ENCODE measurements around the gene CUL5. TPM values are rescaled to one million over a fixed set of nuclear protein-coding genes. Genes with fewer than 3 reads are reported as not detected.

The CUL5 gene
- total and polyA plus RNA-seq, 2 experiments from 2014 or later: 26.0 to 40.9 TPM

- TF ChIP-seq NANOG (IDR thresholded peaks at IDR 0.05; ENCODE audit: borderline replicate concordance): no peak
- no peak for TF ChIP-seq POLR2AphosphoS5 (IDR thresholded peaks at IDR 0.05; ENCODE audit: low read depth)
Observed at GRCh38 chr11:108093128-108093904, 84.6 kb downstream of the CUL5 start (continued).

- H3K79me2 ChIP-seq (replicated peaks; ENCODE audit: insufficient read depth): no peaks in the 10 kb centered on the region
- no peak overlapping the region for H3K4me3 Mint-ChIP-seq
- no peaks in the 10 kb centered on the region for H3K4me1 Mint-ChIP-seq
- H3F3A ChIP-seq (replicated peaks; ENCODE audit: low read depth): no peaks in the 10 kb centered on the region
- H4K20me1 ChIP-seq (replicated peaks; ENCODE audit: insufficient read depth): no peaks in the 10 kb centered on the region
- peaks cover 28% of the 10 kb centered on the region; the same call in 2 of the 3 replicates for H3K36me3 Mint-ChIP-seq (ENCODE audit: low read depth)
- no peak overlapping the region for H3K27ac Mint-ChIP-seq
- no peak overlapping the region for H2AFZ ChIP-seq
- peaks cover 20% of the 10 kb centered on the region for H3K36me3 ChIP-seq (ENCODE audit: insufficient read depth)
- H3K27ac ChIP-seq (ENCODE audit: low read depth): no peak overlapping the region
- H3K27me3 ChIP-seq (ENCODE audit: insufficient read depth): no peaks in the 10 kb centered on the region
- peaks cover 4% of the 10 kb centered on the region for H3K27me3 Mint-ChIP-seq (ENCODE audit: insufficient read depth, low read depth, poor library complexity)
- H3K4me3 ChIP-seq: no peak overlapping the region
- no peaks in the 10 kb centered on the region for H3K9me2 ChIP-seq (ENCODE audit: insufficient read depth)
- DNase-seq (ENCODE audit: low spot score): no peak
- no peak overlapping the region for H3K4me2 ChIP-seq
- ATAC-seq: no peak
- no peaks in the 10 kb centered on the region for H3K9me3 Mint-ChIP-seq
- no peaks in the 10 kb centered on the region for H3K4me1 ChIP-seq (ENCODE audit: insufficient read depth)
- TF ChIP-seq CREB1 (CRISPR knock-in tag; IDR thresholded peaks at IDR 0.05; ENCODE audit: low read depth): no peak
- TF ChIP-seq CTCF (conservative IDR thresholded peaks at IDR 0.05; ENCODE audit: low read depth in 2 of 2): no peak
- TF ChIP-seq ZNF331 (CRISPR knock-in tag; IDR thresholded peaks at IDR 0.05; ENCODE audit: low read depth): no peak
- TF ChIP-seq EZH2 (IDR thresholded peaks at IDR 0.05; ENCODE audit: low read depth, unreplicated experiment): no peak
- no peak for TF ChIP-seq ZNF114 (CRISPR knock-in tag; IDR thresholded peaks at IDR 0.05)
- no peak for TF ChIP-seq EZH2phosphoT487 (IDR thresholded peaks at IDR 0.05; ENCODE audit: unreplicated experiment)
- TF ChIP-seq ZNF462 (CRISPR knock-in tag; IDR thresholded peaks at IDR 0.05): no peak
- no peak for TF ChIP-seq ETS1 (IDR thresholded peaks at IDR 0.05)
- TF ChIP-seq POLR2AphosphoS5 (IDR thresholded peaks at IDR 0.05; ENCODE audit: low read depth): no peak
- no peak for TF ChIP-seq JUNB (IDR thresholded peaks at IDR 0.05; ENCODE audit: unreplicated experiment)
- no peak for TF ChIP-seq NANOG (IDR thresholded peaks at IDR 0.05; ENCODE audit: borderline replicate concordance)
- TF ChIP-seq STAT1 (IDR thresholded peaks at IDR 0.05; ENCODE audit: unreplicated experiment): no peak
Observed at GRCh38 chr11:108097179-108097578, 88.5 kb downstream of the CUL5 start.
